ENCODE results near the gene MAPK14. TPM values are rescaled to one million over a fixed set of nuclear protein-coding genes. Genes with fewer than 3 reads are reported as not detected.

MAPK14 gene
- total and polyA plus RNA-seq, 9 of the 15 experiments (the other 6 are each of a cell fraction or from before 2014, with no cell fraction given), result 8.8 to 62.7 (median 35.5) TPM

DNA sequence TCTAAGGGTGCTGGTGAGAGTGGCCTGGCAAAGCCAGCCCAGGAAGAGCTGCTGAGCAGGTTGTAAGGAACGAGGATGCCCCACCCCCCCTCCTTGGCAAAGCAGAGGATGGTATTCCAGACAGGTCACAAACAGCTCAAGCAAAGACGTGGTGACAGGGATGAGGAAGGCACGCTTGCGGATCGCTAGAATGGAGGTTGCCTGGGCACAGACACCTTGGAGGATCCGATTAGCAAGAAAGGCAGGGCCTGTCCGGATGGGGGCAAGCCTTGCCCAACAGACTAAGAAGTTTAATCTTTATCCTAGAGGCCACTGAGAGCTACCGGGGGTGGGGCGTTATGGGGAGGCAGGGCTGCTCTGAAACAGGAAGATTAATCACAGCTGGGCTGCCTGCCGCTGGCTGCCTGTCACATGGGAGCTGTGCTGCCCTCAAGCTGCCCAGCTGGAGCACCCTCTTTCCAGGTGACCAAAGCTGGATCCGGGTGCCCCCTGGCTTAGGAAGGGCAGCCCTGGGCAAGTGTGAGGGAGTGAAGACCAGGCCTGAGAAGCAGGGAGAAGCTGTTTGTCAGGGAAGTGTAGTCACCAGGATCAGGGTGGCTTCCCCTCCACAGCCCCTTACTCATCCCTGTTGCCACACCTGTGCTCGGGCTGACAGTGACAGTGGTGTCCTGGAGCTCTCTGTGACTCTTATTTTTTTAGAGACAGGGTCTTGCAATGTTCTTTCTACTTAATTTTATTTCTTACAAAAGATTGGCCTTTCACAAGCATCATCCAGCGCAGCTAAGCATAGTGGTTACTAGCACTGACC lies 93.6 kb downstream of the MAPK14 start (continued):
- TF ChIP-seq, protein P1, sequence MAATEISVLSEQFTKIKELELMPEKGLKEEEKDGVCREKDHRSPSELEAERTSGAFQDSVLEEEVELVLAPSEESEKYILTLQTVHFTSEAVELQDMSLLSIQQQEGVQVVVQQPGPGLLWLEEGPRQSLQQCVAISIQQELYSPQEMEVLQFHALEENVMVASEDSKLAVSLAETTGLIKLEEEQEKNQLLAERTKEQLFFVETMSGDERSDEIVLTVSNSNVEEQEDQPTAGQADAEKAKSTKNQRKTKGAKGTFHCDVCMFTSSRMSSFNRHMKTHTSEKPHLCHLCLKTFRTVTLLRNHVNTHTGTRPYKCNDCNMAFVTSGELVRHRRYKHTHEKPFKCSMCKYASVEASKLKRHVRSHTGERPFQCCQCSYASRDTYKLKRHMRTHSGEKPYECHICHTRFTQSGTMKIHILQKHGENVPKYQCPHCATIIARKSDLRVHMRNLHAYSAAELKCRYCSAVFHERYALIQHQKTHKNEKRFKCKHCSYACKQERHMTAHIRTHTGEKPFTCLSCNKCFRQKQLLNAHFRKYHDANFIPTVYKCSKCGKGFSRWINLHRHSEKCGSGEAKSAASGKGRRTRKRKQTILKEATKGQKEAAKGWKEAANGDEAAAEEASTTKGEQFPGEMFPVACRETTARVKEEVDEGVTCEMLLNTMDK (IDR thresholded peaks at IDR 0.05; ENCODE audit: borderline replicate concordance, insufficient read depth, low read depth, low read length, poor library complexity, severe bottlenecking), result no peak
- TF ChIP-seq SRSF3 (IDR thresholded peaks at IDR 0.05; ENCODE audit: insufficient read depth, low read length), result no peak
- TF ChIP-seq EZH2 (IDR thresholded peaks at IDR 0.05; ENCODE audit: borderline replicate concordance, low read depth, low read length), result no peak
- TF ChIP-seq, protein P2, sequence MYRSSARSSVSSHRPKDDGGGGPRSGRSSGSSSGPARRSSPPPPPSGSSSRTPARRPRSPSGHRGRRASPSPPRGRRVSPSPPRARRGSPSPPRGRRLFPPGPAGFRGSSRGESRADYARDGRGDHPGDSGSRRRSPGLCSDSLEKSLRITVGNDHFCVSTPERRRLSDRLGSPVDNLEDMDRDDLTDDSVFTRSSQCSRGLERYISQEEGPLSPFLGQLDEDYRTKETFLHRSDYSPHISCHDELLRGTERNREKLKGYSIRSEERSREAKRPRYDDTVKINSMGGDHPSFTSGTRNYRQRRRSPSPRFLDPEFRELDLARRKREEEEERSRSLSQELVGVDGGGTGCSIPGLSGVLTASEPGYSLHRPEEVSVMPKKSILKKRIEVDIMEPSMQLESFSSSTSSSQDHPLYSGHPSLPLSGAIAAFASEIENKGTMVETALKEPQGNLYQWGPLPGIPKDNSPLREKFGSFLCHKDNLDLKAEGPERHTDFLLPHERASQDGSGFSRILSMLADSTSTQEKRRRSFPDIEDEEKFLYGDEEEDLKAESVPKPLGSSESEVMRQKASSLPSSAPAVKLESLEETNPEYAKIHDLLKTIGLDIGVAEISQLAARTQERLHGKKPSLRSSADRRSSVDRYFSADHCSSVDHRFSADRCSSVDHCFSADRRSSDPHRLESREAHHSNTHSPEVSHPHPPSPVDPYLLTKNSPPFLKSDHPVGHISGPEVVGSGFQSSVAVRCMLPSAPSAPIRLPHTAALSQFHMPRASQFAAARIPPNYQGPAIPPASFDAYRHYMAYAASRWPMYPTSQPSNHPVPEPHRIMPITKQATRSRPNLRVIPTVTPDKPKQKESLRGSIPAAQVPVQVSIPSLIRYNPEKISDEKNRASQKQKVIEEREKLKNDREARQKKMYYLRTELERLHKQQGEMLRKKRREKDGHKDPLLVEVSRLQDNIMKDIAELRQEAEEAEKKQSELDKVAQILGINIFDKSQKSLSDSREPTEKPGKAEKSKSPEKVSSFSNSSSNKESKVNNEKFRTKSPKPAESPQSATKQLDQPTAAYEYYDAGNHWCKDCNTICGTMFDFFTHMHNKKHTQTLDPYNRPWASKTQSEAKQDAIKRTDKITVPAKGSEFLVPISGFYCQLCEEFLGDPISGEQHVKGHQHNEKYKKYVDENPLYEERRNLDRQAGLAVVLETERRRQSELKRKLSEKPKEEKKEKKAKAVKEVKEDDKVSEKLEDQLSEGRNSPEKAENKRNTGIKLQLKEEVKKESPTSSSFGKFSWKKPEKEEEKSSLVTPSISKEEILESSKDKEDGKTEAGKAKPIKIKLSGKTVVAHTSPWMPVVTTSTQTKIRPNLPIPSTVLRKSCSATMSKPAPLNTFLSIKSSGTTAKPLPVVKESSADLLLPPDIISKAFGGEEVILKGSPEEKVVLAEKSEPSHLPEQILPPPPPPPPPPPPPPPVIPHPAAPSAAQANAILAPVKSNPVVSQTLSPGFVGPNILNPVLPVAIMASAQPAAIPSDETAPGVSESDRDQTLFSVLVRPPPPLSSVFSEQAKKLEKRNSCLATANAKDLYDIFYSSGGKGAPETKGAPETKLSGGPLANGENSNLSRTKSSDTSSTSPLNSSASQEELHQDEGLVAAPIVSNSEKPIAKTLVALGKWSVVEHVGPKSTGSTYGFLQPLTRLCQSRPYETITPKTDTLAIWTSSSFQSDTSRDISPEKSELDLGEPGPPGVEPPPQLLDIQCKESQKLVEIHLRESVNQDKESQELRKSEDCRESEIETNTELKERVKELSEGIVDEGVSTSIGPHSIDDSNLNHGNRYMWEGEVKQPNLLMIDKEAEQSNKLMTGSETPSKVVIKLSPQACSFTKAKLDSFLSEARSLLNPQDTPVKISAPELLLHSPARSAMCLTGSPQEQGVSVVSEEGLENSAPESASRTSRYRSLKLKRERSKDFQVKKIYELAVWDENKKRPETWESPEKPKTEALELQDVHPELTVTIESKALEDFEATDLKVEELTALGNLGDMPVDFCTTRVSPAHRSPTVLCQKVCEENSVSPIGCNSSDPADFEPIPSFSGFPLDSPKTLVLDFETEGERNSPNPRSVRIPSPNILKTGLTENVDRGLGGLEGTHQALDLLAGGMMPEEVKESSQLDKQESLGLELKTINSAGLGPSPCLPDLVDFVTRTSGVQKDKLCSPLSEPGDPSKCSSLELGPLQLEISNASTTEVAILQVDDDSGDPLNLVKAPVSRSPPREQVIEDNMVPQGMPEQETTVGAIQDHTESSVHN (IDR thresholded peaks at IDR 0.05; ENCODE audit: borderline replicate concordance in 1 of 2, low read depth in 1 of 2), result no peak
- no peak for TF ChIP-seq RBM15 (IDR thresholded peaks at IDR 0.05; ENCODE audit: insufficient read depth, low read length)
- TF ChIP-seq SP1 (CRISPR knock-in tag; IDR thresholded peaks at IDR 0.05), result no peak
- TF ChIP-seq TCF15 (CRISPR knock-in tag; IDR thresholded peaks at IDR 0.05), result peak; percentile 48; the same call in 1 of the 2 replicates
- no peak for TF ChIP-seq ZBTB26 (CRISPR knock-in tag; IDR thresholded peaks at IDR 0.05)
- peak; percentile 65 for TF ChIP-seq ZNF316 (IDR thresholded peaks at IDR 0.05)
- no peak for TF ChIP-seq ZZZ3 (IDR thresholded peaks at IDR 0.05)
- TF ChIP-seq PTBP1 (IDR thresholded peaks at IDR 0.05; ENCODE audit: low read depth, low read length), result no peak
- 0 out of 4 replicates have a peak, but pooled peaks of 1 of the 2 experiments have one; percentile 13 for TF ChIP-seq NRF1 (conservative IDR thresholded peaks at IDR 0.05 in 1 of 2, IDR thresholded peaks at IDR 0.05 in 1 of 2)
- 0 out of 2 replicates have a peak, but pooled peaks have one; percentile 36 for TF ChIP-seq FOXP1 (CRISPR knock-in tag; IDR thresholded peaks at IDR 0.05)
- no peak for TF ChIP-seq ZKSCAN3 (CRISPR knock-in tag; IDR thresholded peaks at IDR 0.05)
- 0 out of 2 replicates have a peak, but pooled peaks have one; percentile 35 for TF ChIP-seq SUPT5H (IDR thresholded peaks at IDR 0.05)
